ENCODE data around the gene CLSTN2.

CLSTN2 gene

DNA sequence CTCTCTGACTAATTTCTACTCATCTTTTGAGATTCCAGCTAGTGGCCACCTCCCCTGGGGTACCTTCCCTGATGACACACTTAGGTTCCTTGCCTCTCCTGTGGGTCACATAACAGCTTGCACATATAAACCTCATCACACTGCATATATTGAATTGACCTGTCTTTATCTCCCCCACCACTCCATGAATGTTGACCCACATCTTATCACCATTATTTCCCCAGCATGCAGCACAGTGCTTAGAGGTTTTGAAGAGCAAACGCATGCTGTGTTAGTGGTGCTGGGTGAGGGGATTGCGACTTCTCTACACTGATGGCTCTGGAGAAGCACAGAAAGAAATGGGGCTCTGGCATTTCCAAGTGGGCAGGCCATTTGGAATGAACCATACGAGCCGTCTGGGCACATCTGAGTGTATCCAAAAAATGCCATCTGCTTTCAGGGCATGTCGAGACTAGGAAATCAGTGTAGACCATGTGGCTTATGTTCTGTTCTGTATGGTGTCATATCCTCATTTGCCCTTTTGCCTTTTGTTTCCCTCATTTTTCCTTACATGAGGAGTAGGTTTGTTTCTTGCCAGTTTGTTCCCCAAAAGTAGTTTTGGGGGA lies 409.7 kb downstream of the CLSTN2 start:
- no peaks in the 10 kb centered on the region for H3K36me3 ChIP-seq (ENCODE audit: control insufficient read depth in 2 of 2, insufficient read depth in 1 of 2, low read length in 2 of 2)
- no peak overlapping the region for H3K4me3 ChIP-seq (ENCODE audit: low read depth, low read length)
- no peaks in the 10 kb centered on the region for H3K9me3 ChIP-seq (ENCODE audit: control insufficient read depth, insufficient read depth, low read depth, low read length)
- ChIA-PET CTCF (interaction anchor here (1.1 kb wide), 1 partner anchor 33 kb away, joined by 4 read pairs; no protein-coding TSS in a partner anchor), POLR2A (no interaction called here)
- TF ChIP-seq KLF9 (tag by site-specific recombination; IDR thresholded peaks at IDR 0.05; ENCODE audit: low read depth) (no peak), ZIC2 (tag by site-specific recombination; IDR thresholded peaks at IDR 0.05) (peak; percentile 94)
- H3K4me1 ChIP-seq (ENCODE audit: control insufficient read depth, insufficient read depth, low read length): no peaks in the 10 kb centered on the region
- no peak overlapping the region for H3K27ac ChIP-seq (ENCODE audit: extremely low read depth, low read depth, low read length)

- ChIA-PET CTCF (no interaction called here), POLR2A (no interaction called here)
- TF ChIP-seq ZNF146 (tag by site-specific recombination; IDR thresholded peaks at IDR 0.05) (no peak), KLF8 (tag by site-specific recombination; IDR thresholded peaks at IDR 0.05) (no peak), ZNF335 (tag by site-specific recombination; conservative IDR thresholded peaks at IDR 0.05) (no peak), ZNF221 (tag by site-specific recombination; IDR thresholded peaks at IDR 0.05; ENCODE audit: borderline replicate concordance) (no peak), ZNF350 (tag by site-specific recombination; IDR thresholded peaks at IDR 0.05) (no peak), ZNF157 (tag by site-specific recombination; IDR thresholded peaks at IDR 0.05) (no peak), BCL11A (tag by site-specific recombination; IDR thresholded peaks at IDR 0.05; ENCODE audit: low read depth) (no peak), AEBP2 (tag by site-specific recombination; IDR thresholded peaks at IDR 0.05; ENCODE audit: borderline replicate concordance) (no peak)
- H3K4me1 ChIP-seq (ENCODE audit: control insufficient read depth, insufficient read depth, low read length): no peaks in the 10 kb centered on the region
- H3K4me3 ChIP-seq (ENCODE audit: low read depth, low read length): no peak overlapping the region
- no peak overlapping the region for H3K27ac ChIP-seq (ENCODE audit: extremely low read depth, low read depth, low read length)
- H3K9me3 ChIP-seq (ENCODE audit: control insufficient read depth, insufficient read depth, low read depth, low read length): no peaks in the 10 kb centered on the region
- no peaks in the 10 kb centered on the region for H3K36me3 ChIP-seq (ENCODE audit: control insufficient read depth in 2 of 2, insufficient read depth in 1 of 2, low read length in 2 of 2)
Measured at GRCh38 chr3:140347151-140347550, 412.2 kb downstream of the CLSTN2 start.

- Histone ChIP-seq H3K27ac (ENCODE audit: extremely low read depth, low read depth, low read length) (no peak overlapping the region), H3K36me3 (ENCODE audit: control insufficient read depth in 2 of 2, insufficient read depth in 1 of 2, low read length in 2 of 2) (no peaks in the 10 kb centered on the region), H3K4me1 (ENCODE audit: control insufficient read depth, insufficient read depth, low read length) (no peaks in the 10 kb centered on the region), H3K9me3 (ENCODE audit: control insufficient read depth, insufficient read depth, low read depth, low read length) (no peaks in the 10 kb centered on the region), H3K4me3 (ENCODE audit: low read depth, low read length) (no peak overlapping the region)
- POLR2A ChIA-PET: no interaction called here
- CTCF ChIA-PET: no interaction called here
- TF ChIP-seq, protein P1, sequence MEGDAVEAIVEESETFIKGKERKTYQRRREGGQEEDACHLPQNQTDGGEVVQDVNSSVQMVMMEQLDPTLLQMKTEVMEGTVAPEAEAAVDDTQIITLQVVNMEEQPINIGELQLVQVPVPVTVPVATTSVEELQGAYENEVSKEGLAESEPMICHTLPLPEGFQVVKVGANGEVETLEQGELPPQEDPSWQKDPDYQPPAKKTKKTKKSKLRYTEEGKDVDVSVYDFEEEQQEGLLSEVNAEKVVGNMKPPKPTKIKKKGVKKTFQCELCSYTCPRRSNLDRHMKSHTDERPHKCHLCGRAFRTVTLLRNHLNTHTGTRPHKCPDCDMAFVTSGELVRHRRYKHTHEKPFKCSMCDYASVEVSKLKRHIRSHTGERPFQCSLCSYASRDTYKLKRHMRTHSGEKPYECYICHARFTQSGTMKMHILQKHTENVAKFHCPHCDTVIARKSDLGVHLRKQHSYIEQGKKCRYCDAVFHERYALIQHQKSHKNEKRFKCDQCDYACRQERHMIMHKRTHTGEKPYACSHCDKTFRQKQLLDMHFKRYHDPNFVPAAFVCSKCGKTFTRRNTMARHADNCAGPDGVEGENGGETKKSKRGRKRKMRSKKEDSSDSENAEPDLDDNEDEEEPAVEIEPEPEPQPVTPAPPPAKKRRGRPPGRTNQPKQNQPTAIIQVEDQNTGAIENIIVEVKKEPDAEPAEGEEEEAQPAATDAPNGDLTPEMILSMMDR (tag by site-specific recombination; IDR thresholded peaks at IDR 0.05): no peak
- TF ChIP-seq ZNF121 (tag by site-specific recombination; IDR thresholded peaks at IDR 0.05): no peak
- TF ChIP-seq, protein P2, sequence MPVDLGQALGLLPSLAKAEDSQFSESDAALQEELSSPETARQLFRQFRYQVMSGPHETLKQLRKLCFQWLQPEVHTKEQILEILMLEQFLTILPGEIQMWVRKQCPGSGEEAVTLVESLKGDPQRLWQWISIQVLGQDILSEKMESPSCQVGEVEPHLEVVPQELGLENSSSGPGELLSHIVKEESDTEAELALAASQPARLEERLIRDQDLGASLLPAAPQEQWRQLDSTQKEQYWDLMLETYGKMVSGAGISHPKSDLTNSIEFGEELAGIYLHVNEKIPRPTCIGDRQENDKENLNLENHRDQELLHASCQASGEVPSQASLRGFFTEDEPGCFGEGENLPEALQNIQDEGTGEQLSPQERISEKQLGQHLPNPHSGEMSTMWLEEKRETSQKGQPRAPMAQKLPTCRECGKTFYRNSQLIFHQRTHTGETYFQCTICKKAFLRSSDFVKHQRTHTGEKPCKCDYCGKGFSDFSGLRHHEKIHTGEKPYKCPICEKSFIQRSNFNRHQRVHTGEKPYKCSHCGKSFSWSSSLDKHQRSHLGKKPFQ (tag by site-specific recombination; IDR thresholded peaks at IDR 0.05): no peak
- no peak for TF ChIP-seq GLI2 (tag by site-specific recombination; IDR thresholded peaks at IDR 0.05; ENCODE audit: borderline replicate concordance, low read depth)
- TF ChIP-seq OSR2 (tag by site-specific recombination; IDR thresholded peaks at IDR 0.05): no peak
- TF ChIP-seq TRIM28 (IDR thresholded peaks at IDR 0.05; ENCODE audit: borderline replicate concordance, low read length): no peak
- no peak for TF ChIP-seq ZNF10 (tag by site-specific recombination; IDR thresholded peaks at IDR 0.05)
- TF ChIP-seq ZNF37A (tag by site-specific recombination; IDR thresholded peaks at IDR 0.05): no peak
- TF ChIP-seq SETDB1 (IDR thresholded peaks at IDR 0.05; ENCODE audit: insufficient read length, low read length): no peak
- TF ChIP-seq ZNF701 (tag by site-specific recombination; IDR thresholded peaks at IDR 0.05): no peak
- TF ChIP-seq KLF9 (tag by site-specific recombination; IDR thresholded peaks at IDR 0.05; ENCODE audit: low read depth): no peak
- no peak for TF ChIP-seq ZSCAN4 (tag by site-specific recombination; IDR thresholded peaks at IDR 0.05)
- TF ChIP-seq ZNF23 (tag by site-specific recombination; IDR thresholded peaks at IDR 0.05; ENCODE audit: borderline replicate concordance): no peak
- TF ChIP-seq ZBTB20 (tag by site-specific recombination; IDR thresholded peaks at IDR 0.05): no peak
- no peak for TF ChIP-seq ZNF623 (tag by site-specific recombination; IDR thresholded peaks at IDR 0.05)
Measured at GRCh38 chr3:140349938-140350337, 415.0 kb downstream of the CLSTN2 start.

All from HEK293 (cell line).